Uterus (tissue), 4 donors: ENCODE data around the gene CYP26B1. TPM values are rescaled to one million over a fixed set of nuclear protein-coding genes. Genes with fewer than 3 reads are reported as not detected.

Source experiments
- DNase-seq, 2 donors: peaks; one replicate each; pipeline ENCODE4 v3.0.0-alpha.2; 2019 to 2020
- H3K27ac ChIP-seq, 2 donors: fragments of 200-600 bp; sonication (generic); 1 replicate in 1 of 2; 2 replicates in 1 of 2; pipeline ENCODE4 v1.5.1; 2016 to 2018
- H3K27me3 ChIP-seq, 2 donors: fragments of 200-600 bp; sonication (generic); one replicate each; pipeline ENCODE4 v1.5.1; 2018 to 2019; ENCODE audit warnings: control low read depth in 1 of 2
- H3K36me3 ChIP-seq, 2 donors: fragments of 200-600 bp; sonication (generic); one replicate each; pipeline ENCODE4 v1.5.1; 2019; ENCODE audit warnings: control low read depth in 1 of 2
- H3K4me1 ChIP-seq, 2 donors: fragments of 200-600 bp; sonication (generic); one replicate each; pipeline ENCODE4 v1.5.1; 2018 to 2019; ENCODE audit warnings: control low read depth in 1 of 2
- H3K4me3 ChIP-seq, 2 donors: fragments of 200-600 bp; sonication (generic); 1 replicate in 1 of 2; 2 replicates in 1 of 2; pipeline ENCODE4 v1.5.1; 2018 to 2019; ENCODE audit warnings: mild to moderate bottlenecking in 1 of 2
- H3K9me3 ChIP-seq, 2 donors: fragments of 200-600 bp; sonication (generic); one replicate each; pipeline ENCODE4 v1.5.1; 2019; ENCODE audit warnings: control low read depth in 1 of 2
- POLR2A ChIP-seq, 2 donors: fragments of 450-650 bp; IDR thresholded peaks; one replicate each; pipeline ENCODE4 v1.6.1; 2016; ENCODE audit warnings: antibody characterized with exemption in 2 of 2, mild to moderate bottlenecking in 1 of 2, moderate library complexity in 1 of 2
- intact Hi-C: fragments of 100-400 bp; cut with DNase I; formaldehyde crosslinking; loops from one replicate; pipeline ENCODE4 v1.15.1; 2023; ENCODE audit warnings: low total_unique reads
- total RNA-seq, 4 donors: library from RNA; depleted of rRNA in 3 of 4; stranded (reverse); fragments of >200 nt in 3 of 4; gene quantifications; one replicate each; pipeline versions ENCODE4 v1.1.0 to v1.2.4, GENCODE V29; 2014 to 2023
- TF ChIP-seq, protein P1 (sequence below), 4 experiments: fragments of 200-600 bp in 2 of 4; fragments of 450-650 bp in 2 of 4; sonication (generic) in 2 of 4; IDR thresholded peaks; one replicate each; pipeline ENCODE4 v1.5.1; 2016 to 2019; ENCODE audit warnings: antibody characterized with exemption in 4 of 4, mild to moderate bottlenecking in 2 of 4, moderate library complexity in 1 of 4
- donor health status: DM: yes; HTN: yes; CAD: no.

CYP26B1 gene
- total RNA-seq, 4 donors from 2014 or later, result 0.59 to 6.5 (median 1.4) TPM; not detected in 1

DNA sequence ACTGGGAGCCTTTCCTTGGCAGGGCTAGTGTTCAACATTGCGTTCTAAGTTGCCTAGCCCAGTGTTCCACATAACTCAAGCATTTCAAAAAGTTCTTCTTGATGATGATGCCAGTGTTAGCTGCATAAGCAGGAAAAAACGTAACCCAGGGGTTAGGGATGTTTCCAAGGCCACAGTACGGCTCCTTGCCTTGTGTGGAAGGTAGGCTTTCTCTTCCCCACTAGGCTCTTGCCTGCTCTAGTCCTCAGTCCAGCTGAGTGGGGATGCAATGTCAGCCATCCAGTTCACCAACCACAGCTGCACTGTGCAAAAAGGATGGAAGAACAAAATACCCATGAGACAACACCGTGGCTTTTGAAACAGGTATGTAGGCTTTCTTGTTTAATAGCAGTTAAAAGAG lies 28.0 kb upstream of the CYP26B1 start:
- intact Hi-C loops, result no loop called here
- Histone ChIP-seq H3K36me3 (no peaks in the 10 kb centered on the region), H3K27me3 (no peaks in the 10 kb centered on the region), H3K4me1 (no peaks in the 10 kb centered on the region), H3K4me3 (no peak overlapping the region), H3K27ac (no peak overlapping the region), H3K9me3 (no peaks in the 10 kb centered on the region)
- TF ChIP-seq, protein P1, sequence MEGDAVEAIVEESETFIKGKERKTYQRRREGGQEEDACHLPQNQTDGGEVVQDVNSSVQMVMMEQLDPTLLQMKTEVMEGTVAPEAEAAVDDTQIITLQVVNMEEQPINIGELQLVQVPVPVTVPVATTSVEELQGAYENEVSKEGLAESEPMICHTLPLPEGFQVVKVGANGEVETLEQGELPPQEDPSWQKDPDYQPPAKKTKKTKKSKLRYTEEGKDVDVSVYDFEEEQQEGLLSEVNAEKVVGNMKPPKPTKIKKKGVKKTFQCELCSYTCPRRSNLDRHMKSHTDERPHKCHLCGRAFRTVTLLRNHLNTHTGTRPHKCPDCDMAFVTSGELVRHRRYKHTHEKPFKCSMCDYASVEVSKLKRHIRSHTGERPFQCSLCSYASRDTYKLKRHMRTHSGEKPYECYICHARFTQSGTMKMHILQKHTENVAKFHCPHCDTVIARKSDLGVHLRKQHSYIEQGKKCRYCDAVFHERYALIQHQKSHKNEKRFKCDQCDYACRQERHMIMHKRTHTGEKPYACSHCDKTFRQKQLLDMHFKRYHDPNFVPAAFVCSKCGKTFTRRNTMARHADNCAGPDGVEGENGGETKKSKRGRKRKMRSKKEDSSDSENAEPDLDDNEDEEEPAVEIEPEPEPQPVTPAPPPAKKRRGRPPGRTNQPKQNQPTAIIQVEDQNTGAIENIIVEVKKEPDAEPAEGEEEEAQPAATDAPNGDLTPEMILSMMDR (IDR thresholded peaks at IDR 0.05), result no peak
- TF ChIP-seq POLR2A (IDR thresholded peaks at IDR 0.05), result no peak
- DNase-seq, result no peak

DNA sequence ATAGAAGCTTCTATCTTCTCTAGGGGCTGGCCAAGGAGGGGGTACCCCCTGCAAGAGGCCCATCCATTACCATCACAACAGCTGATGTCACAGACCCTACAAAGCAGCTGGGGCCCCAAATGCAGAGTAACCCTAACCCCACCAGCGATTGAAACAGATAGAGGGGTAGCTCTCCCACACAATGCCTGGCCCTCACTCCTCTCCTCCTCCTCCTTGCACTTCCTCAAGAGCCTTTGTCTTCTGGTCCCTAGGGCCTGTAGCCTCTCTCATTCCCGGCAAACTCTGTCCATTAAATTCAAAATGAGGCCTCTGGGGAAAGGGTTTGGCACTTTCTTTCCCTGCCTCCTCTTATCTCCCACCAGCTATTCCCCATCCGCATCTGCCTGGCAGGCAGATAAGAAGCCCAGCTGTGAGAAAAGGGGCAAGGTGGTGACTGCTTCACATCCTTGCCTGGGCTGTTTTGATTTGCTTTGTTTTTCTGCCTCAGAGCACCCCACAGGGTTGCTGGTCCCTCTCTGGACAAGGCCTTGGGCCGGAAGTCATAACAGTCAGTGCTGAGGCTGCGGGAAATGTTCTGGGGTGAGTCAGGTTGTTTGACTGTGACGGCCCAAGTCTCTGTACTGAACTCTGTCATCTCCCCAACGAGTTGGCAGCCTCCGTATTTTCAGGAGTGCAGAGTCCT lies 26.1 kb upstream of the CYP26B1 start:
- Histone ChIP-seq H3K36me3 (no peaks in the 10 kb centered on the region), H3K27me3 (no peaks in the 10 kb centered on the region), H3K27ac (no peak overlapping the region), H3K9me3 (no peaks in the 10 kb centered on the region), H3K4me1 (no peaks in the 10 kb centered on the region), H3K4me3 (no peak overlapping the region)
- no peak for DNase-seq
- no peak for TF ChIP-seq POLR2A (IDR thresholded peaks at IDR 0.05)
- TF ChIP-seq, protein P1 (IDR thresholded peaks at IDR 0.05), result no peak
- intact Hi-C loops, result no loop called here

DNA sequence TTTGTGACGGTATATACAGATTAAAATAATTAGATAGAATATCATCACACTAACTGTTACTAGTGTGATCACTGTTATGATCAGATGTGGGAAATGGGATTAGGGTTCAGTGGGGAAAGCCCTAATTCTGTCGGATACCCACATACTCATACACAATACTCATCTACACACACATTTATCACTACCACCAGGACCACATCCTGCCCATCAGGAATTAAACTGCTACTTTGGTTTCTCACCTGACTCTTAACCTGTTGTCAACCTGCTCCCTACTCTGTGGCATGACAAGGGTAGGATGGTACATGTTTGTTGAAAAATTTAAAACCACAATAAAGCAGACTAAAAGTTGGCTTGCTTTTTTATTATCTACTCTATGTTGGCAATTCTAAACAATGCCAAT lies 24.8 kb upstream of the CYP26B1 start:
- Histone ChIP-seq H3K27me3 (no peaks in the 10 kb centered on the region), H3K36me3 (no peaks in the 10 kb centered on the region), H3K4me1 (no peaks in the 10 kb centered on the region), H3K27ac (no peak overlapping the region), H3K4me3 (no peak overlapping the region), H3K9me3 (no peaks in the 10 kb centered on the region)
- TF ChIP-seq, protein P1 (IDR thresholded peaks at IDR 0.05), result no peak
- TF ChIP-seq POLR2A (IDR thresholded peaks at IDR 0.05), result no peak
- no peak for DNase-seq
- intact Hi-C loops, result no loop called here

DNA sequence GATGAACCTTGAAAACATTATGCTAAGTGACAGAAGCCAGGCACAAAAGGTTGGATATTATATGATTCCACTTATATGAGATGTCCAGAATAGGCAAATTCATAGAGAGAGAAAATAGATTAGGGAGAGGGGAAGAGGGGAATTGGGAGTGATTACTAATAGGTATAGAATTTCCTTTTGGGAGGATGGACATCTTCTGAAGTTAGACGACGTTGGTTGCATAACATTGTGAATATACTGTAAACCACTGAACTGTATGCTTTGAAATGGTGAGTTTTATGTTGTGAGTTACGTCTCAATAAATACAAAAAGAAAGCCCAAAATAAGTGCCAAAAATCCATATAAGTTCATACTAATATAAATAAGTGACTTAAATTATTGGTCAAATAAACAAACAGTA lies 18.6 kb upstream of the CYP26B1 start:
- Histone ChIP-seq H3K36me3 (no peaks in the 10 kb centered on the region), H3K4me3 (no peak overlapping the region), H3K27ac (no peak overlapping the region), H3K9me3 (no peaks in the 10 kb centered on the region), H3K27me3 (no peaks in the 10 kb centered on the region), H3K4me1 (no peaks in the 10 kb centered on the region)
- no peak for DNase-seq
- TF ChIP-seq, protein P1 (IDR thresholded peaks at IDR 0.05), result no peak
- TF ChIP-seq POLR2A (IDR thresholded peaks at IDR 0.05), result no peak
- intact Hi-C loops, result no loop called here

DNA sequence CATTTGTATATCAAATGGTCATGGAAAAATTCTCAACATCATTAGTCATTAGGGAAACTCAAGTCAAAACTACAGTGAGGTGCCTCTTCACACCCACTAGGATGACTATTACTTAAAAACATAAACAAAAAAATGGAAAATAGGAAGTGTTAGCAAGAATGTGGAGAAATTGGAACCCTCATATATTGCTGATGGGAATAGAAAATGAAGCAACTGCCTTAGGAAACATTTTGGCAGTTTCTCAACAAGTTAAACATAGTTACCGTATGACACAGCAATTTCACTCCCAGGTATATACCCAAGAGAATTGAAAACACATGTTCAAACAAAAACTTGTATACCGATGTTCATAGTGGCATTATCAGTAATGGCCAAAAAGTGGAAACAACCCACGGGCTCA lies 18.1 kb upstream of the CYP26B1 start:
- DNase-seq, result no peak
- Histone ChIP-seq H3K4me1 (no peaks in the 10 kb centered on the region), H3K9me3 (no peaks in the 10 kb centered on the region), H3K27me3 (no peaks in the 10 kb centered on the region), H3K27ac (no peak overlapping the region), H3K36me3 (no peaks in the 10 kb centered on the region), H3K4me3 (no peak overlapping the region)
- TF ChIP-seq POLR2A (IDR thresholded peaks at IDR 0.05), result no peak
- TF ChIP-seq, protein P1 (IDR thresholded peaks at IDR 0.05), result no peak
- intact Hi-C loops, result no loop called here
